IPS-NIHi11 (cell line): ENCODE results near the gene HPS5.
A peak's percentile ranks its signal among the peaks of the same experiment; 100 is the strongest.
"Not testable (repeated sequence)": the region's sequence is repeated elsewhere in the genome, so short reads cannot be mapped to it uniquely, and the experiment has no call there.

Experiments used
- DNase-seq: peaks from one replicate; pipeline ENCODE4 v3.0.0; 2012; ENCODE audit warnings: mixed read lengths, low spot score

The HPS5 gene

GRCh38 chr11:18271206-18271605 lies 50.7 kb downstream of the HPS5 start:
- DNase-seq = no peak

GRCh38 chr11:18270102-18270501 lies 51.8 kb downstream of the HPS5 start:
- peak; percentile 33 for DNase-seq

- DNase-seq = not testable (repeated sequence)
These were observed 52.7 kb downstream of the HPS5 start for GRCh38 chr11:18269252-18269651.

- not testable (repeated sequence) for DNase-seq
These were observed 54.4 kb downstream of the HPS5 start for GRCh38 chr11:18267335-18268133.

- DNase-seq = no peak
These were observed 56.0 kb downstream of the HPS5 start, which contains the start of gene SAA1 for GRCh38 chr11:18265949-18266348. Gene SAA1, plus strand, starts transcription at chr11:18266264. Its CDS starts 624 bp downstream, at chr11:18266888.

GRCh38 chr11:18264677-18265555 lies 57.0 kb downstream of the HPS5 start:
- no peak for DNase-seq

- no peak for DNase-seq
These were observed 57.9 kb downstream of the HPS5 start for GRCh38 chr11:18264035-18264434.

- DNase-seq = not testable (repeated sequence)
These were observed 59.1 kb downstream of the HPS5 start for GRCh38 chr11:18262681-18263350.

GRCh38 chr11:18261721-18262120 lies 60.2 kb downstream of the HPS5 start:
- DNase-seq = no peak

GRCh38 chr11:18259259-18259658 lies 62.7 kb downstream of the HPS5 start:
- no peak for DNase-seq

- no peak for DNase-seq
These were observed 67.1 kb downstream of the HPS5 start for GRCh38 chr11:18254781-18255361.

- DNase-seq = no peak
These were observed 68.1 kb downstream of the HPS5 start for GRCh38 chr11:18253778-18254338.

GRCh38 chr11:18253233-18253632 lies 68.7 kb downstream of the HPS5 start:
- no peak for DNase-seq

- DNase-seq = no peak
These were observed 73.4 kb downstream of the HPS5 start, which contains the start of gene SAA2 for GRCh38 chr11:18248561-18248960. Gene SAA2, minus strand, starts transcription at chr11:18248668. Its CDS starts 657 bp downstream, at chr11:18248011.

- DNase-seq = not testable (repeated sequence)
These were observed 74.8 kb downstream of the HPS5 start for GRCh38 chr11:18247191-18247581.

- DNase-seq = not testable (repeated sequence)
These were observed 75.4 kb downstream of the HPS5 start for GRCh38 chr11:18246379-18247190.

GRCh38 chr11:18245396-18245795 lies 76.5 kb downstream of the HPS5 start:
- DNase-seq = no peak

- DNase-seq = peak; percentile 78
These were observed 78.1 kb downstream of the HPS5 start for GRCh38 chr11:18243783-18244362.

- no peak for DNase-seq
These were observed 82.3 kb downstream of the HPS5 start for GRCh38 chr11:18239655-18240054.

GRCh38 chr11:18236664-18237356 lies 85.1 kb downstream of the HPS5 start, which contains the start of gene SAA4:
Gene SAA4, minus strand, starts transcription at chr11:18236802. Its CDS starts 876 bp downstream, at chr11:18235926.
- no peak for DNase-seq
